ENCODE results near the gene SNX3. TPM values are rescaled to one million over a fixed set of nuclear protein-coding genes. Genes with fewer than 3 reads are reported as not detected.

SNX3 gene
- total and polyA plus RNA-seq, 9 donors, result 140 to 437 (median 180) TPM

DNA sequence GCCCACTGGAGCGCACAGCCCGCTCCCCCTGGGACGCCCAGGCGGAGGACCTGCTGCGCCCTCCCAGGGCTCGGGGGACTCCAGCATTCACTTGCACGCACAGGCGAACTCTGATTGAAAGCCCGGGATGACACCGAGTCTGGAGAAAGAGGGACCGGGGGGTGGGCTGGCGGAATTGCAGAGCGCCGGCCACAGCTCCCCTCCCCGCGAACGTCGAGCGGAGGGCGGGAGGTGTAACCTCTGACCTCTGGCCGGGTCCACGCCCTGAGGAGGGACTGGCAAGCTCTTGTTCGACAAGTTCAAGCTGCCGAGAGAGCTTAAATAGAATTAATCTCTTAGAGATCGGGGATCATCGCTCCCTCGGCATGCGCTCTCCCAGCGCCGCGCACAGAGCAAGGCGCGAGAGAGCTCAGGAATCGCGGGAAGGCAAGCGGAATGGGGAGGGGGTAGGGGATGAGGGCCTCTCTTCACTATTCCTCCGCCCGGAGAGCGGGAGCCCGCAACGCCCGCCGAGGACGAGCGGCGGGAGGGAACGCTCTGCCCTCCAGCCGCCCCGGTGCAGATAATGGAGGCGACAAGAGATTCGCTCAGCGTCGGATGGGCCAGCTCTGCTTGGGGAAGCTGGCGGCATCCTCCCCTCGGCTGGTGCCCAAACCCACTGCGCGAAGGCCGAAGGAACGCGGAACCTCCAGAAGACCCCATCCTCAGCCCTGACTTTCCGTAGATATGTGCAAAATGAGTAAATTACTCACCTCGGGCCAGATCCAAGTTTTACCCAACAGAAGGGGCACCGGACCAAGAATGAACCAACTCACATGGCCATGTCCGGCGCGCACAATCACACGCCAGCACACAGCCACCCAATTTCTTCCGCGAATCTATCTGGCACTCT, 95.8 kb downstream of the SNX3 start:
- Histone ChIP-seq H3K4me1 (ENCODE audit: insufficient read depth) (peaks cover 14% of the 10 kb centered on the region), H3K27me3 (peaks cover 3% of the 10 kb centered on the region), H3K36me3 (no peaks in the 10 kb centered on the region), H3K4me3 (no peak overlapping the region), H3K27ac (no peak overlapping the region), H3K9me3 (no peaks in the 10 kb centered on the region)
- 3 to 8% (median 4%) methylated on average over 51 to 69 of the region's 69 CpGs for WGBS, 3 donors
- TF ChIP-seq, protein P1, sequence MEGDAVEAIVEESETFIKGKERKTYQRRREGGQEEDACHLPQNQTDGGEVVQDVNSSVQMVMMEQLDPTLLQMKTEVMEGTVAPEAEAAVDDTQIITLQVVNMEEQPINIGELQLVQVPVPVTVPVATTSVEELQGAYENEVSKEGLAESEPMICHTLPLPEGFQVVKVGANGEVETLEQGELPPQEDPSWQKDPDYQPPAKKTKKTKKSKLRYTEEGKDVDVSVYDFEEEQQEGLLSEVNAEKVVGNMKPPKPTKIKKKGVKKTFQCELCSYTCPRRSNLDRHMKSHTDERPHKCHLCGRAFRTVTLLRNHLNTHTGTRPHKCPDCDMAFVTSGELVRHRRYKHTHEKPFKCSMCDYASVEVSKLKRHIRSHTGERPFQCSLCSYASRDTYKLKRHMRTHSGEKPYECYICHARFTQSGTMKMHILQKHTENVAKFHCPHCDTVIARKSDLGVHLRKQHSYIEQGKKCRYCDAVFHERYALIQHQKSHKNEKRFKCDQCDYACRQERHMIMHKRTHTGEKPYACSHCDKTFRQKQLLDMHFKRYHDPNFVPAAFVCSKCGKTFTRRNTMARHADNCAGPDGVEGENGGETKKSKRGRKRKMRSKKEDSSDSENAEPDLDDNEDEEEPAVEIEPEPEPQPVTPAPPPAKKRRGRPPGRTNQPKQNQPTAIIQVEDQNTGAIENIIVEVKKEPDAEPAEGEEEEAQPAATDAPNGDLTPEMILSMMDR (IDR thresholded peaks at IDR 0.05), result no peak
- TF ChIP-seq EP300 (IDR thresholded peaks at IDR 0.05) (no peak), POLR2A (IDR thresholded peaks at IDR 0.05) (no peak)
- intact Hi-C loops (cut with DNase I), result no loop called here
- DNase-seq, result no peak

DNA sequence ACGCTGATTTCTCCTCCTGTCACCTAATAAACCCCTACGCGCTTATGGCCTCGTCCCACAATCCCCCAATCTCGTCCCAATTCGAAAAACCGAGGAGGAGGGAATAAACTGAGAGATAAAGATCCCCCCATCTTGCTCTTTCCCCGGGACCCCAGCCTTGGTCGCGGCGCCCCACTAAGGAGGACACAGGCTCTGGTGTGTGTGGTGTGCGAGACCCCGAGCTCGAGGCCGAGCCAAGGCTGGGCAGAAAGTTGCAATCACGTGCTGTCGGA, 96.4 kb downstream of the SNX3 start:
- no peak overlapping the region for H3K27ac ChIP-seq
- intact Hi-C loops (cut with DNase I), result no loop called here
- no peak overlapping the region for H3K4me3 ChIP-seq
- peaks cover 14% of the 10 kb centered on the region for H3K4me1 ChIP-seq (ENCODE audit: insufficient read depth)
- no peak for DNase-seq
- H3K27me3 ChIP-seq, result peaks cover 3% of the 10 kb centered on the region
- H3K9me3 ChIP-seq, result no peaks in the 10 kb centered on the region
- no peak for TF ChIP-seq POLR2A (IDR thresholded peaks at IDR 0.05)
- TF ChIP-seq EP300 (IDR thresholded peaks at IDR 0.05), result no peak
- TF ChIP-seq, protein P1 (IDR thresholded peaks at IDR 0.05), result no peak
- 0 to 2% (median 2%) methylated on average over 17 of the region's 17 CpGs for WGBS, 3 donors
- no peaks in the 10 kb centered on the region for H3K36me3 ChIP-seq

DNA sequence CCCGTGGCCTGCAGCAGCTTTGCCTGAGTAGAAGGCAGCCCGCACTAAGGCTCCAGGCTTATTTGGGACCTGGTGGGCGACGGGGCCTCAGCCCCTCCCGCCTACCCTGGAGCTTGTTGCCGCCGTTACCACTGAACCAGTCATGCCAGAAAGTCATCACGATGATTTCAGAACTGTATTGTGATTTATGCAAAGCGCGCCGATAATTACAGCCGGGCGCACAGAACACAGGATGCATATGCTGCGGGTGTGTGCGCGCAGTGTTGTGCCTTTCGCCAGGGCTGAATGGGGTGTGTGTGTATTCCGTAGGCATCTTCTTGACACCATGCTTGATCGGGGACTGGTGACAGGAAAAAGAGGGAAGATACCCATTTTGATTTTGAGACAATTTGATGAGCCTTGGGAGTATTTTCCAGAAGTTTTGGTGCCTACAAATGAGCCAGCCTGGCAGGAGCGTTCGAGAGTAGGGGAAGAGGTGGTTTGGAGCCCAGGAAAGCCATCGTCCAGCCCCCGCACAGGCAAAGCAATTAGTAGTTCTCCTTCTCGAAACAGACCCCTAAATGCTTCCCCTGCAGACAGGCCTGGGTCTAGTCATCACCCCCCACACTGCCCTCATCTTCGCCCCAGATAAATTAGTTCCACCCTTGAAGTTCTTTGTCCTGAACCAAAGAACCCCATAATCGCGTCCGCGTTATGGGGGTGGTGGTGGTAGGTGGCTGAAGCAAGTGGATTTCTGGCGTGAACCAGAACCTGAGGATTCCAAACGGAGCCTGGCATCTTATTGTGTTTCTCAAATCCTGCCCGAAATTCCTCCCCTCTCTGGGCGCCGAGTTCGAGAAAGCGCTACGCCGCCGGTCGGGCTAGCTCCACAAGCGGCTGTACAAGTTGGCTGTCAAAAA, 96.9 kb downstream of the SNX3 start:
- no peak for DNase-seq
- intact Hi-C loops (cut with DNase I), result no loop called here
- TF ChIP-seq EP300 (IDR thresholded peaks at IDR 0.05) (no peak), POLR2A (IDR thresholded peaks at IDR 0.05) (no peak)
- TF ChIP-seq, protein P1 (IDR thresholded peaks at IDR 0.05), result no peak
- Histone ChIP-seq H3K27me3 (peaks cover 3% of the 10 kb centered on the region), H3K4me3 (no peak overlapping the region), H3K36me3 (no peaks in the 10 kb centered on the region), H3K4me1 (ENCODE audit: insufficient read depth) (peaks cover 14% of the 10 kb centered on the region), H3K9me3 (no peaks in the 10 kb centered on the region), H3K27ac (no peak overlapping the region)
- WGBS, 3 donors, result 3 to 6% (median 5%) methylated on average over 41 of the region's 41 CpGs

DNA sequence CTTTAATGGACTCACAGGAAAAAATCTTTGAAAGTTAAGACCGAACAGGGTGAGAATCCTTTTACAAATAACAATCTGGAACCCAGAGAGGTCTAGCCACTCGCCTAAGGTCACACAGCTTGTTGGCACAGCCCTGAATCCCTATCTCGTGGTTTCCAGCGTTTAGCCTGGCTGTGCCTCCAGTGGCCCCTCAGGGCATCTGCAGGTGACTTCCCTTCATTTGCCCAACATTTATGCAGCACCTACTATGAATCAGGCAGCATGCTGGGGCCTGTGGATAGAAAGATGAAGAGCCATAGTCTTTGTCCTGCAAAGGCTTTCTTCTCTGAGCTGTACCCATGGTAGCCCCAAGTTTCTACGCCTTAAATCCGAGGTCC, 97.6 kb downstream of the SNX3 start:
- Histone ChIP-seq H3K27me3 (peaks cover 3% of the 10 kb centered on the region), H3K4me1 (ENCODE audit: insufficient read depth) (peaks cover 14% of the 10 kb centered on the region), H3K9me3 (peaks cover 0 to under 1% of the 10 kb centered on the region in 2 donors), H3K27ac (no peak overlapping the region), H3K4me3 (no peak overlapping the region), H3K36me3 (no peaks in the 10 kb centered on the region)
- 2 to 8% (median 4%) methylated on average over 6 of the region's 6 CpGs for WGBS, 3 donors
- no peak for DNase-seq
- no peak for TF ChIP-seq POLR2A (IDR thresholded peaks at IDR 0.05)
- TF ChIP-seq, protein P1 (IDR thresholded peaks at IDR 0.05), result no peak
- no peak for TF ChIP-seq EP300 (IDR thresholded peaks at IDR 0.05)
- intact Hi-C loops (cut with DNase I), result no loop called here
